WTC11 (cell line): ENCODE data around the gene WDR48. TPM values are rescaled to one million over a fixed set of nuclear protein-coding genes. Genes with fewer than 3 reads are reported as not detected.

Experiments
- ATAC-seq: fragments of 200-7000 bp; cut with Tn5 transposase; 2 replicates; pipeline ENCODE4 v1.10.0; 2021; ENCODE audit warnings: mild to moderate bottlenecking, moderate library complexity
- CTCF ChIA-PET: fragments of 300-600 bp; sonication (Branson Sonifier 250); formaldehyde crosslinking; loops from one replicate; lab custom pipeline; 2021; ENCODE audit warnings: antibody characterized with exemption; lab: Charles Lee
- POLR2A ChIA-PET: fragments of 350-600 bp; sonication (Branson Sonifier 250); formaldehyde crosslinking; loops from one replicate; lab custom pipeline; 2021; ENCODE audit warnings: antibody characterized with exemption; lab: Charles Lee
- DNase-seq: peaks from one replicate; pipeline ENCODE4 v3.0.0; 2021; ENCODE audit warnings: low spot score
- H3K27ac Mint-ChIP-seq: 2 replicates; pipeline ENCODE4 v1.8.0; 2021; ENCODE audit warnings: mixed read lengths
- H3K27me3 Mint-ChIP-seq: 2 replicates; pipeline ENCODE4 v1.8.0; 2021; ENCODE audit warnings: low read depth, mild to moderate bottlenecking, moderate library complexity, mixed read lengths
- H3K36me3 Mint-ChIP-seq: 2 replicates; pipeline ENCODE4 v1.8.0; 2021; ENCODE audit warnings: mixed read lengths
- H3K4me1 Mint-ChIP-seq: 2 replicates; pipeline ENCODE4 v1.8.0; 2022; ENCODE audit warnings: mixed read lengths
- H3K4me3 Mint-ChIP-seq: 2 replicates; pipeline ENCODE4 v1.8.0; 2021; ENCODE audit warnings: mild to moderate bottlenecking, moderate library complexity, mixed read lengths
- H3K9me3 Mint-ChIP-seq: 2 replicates; pipeline ENCODE4 v1.8.0; 2021; ENCODE audit warnings: mixed read lengths
- AFF4 ChIP-seq: sonication (generic); formaldehyde crosslinking; IDR thresholded peaks from 2 replicates; pipeline ENCODE4 v1.8.1; 2023; ENCODE audit warnings: mild to moderate bottlenecking, missing genetic modification reagents, borderline replicate concordance
- CDX4 ChIP-seq: fragments of 250-450 bp; sonication (Bioruptor Pico); IDR thresholded peaks from 2 replicates; pipeline ENCODE4 v1.9.0; 2021; ENCODE audit warnings: moderate library complexity, mild to moderate bottlenecking, inconsistent platforms, borderline replicate concordance
- EMX1 ChIP-seq: fragments of 250-450 bp; sonication (Bioruptor Pico); IDR thresholded peaks from 2 replicates; pipeline ENCODE4 v1.8.0; 2021; ENCODE audit warnings: mild to moderate bottlenecking
- FOXK1 ChIP-seq: sonication (generic); formaldehyde crosslinking; IDR thresholded peaks from 2 replicates; pipeline ENCODE4 v1.8.0; 2022; ENCODE audit warnings: mild to moderate bottlenecking, moderate library complexity, missing genetic modification reagents
- FOXP1 ChIP-seq: sonication (generic); formaldehyde crosslinking; IDR thresholded peaks from 2 replicates; pipeline ENCODE4 v1.8.0; 2022; ENCODE audit warnings: missing genetic modification reagents, mild to moderate bottlenecking, moderate library complexity, borderline replicate concordance
- GABPB1 ChIP-seq: sonication (generic); formaldehyde crosslinking; IDR thresholded peaks from 2 replicates; pipeline ENCODE4 v1.8.1; 2023; ENCODE audit warnings: mild to moderate bottlenecking, missing genetic modification reagents
- JUN ChIP-seq: sonication (generic); formaldehyde crosslinking; IDR thresholded peaks from 2 replicates; pipeline ENCODE4 v1.8.0; 2023; ENCODE audit warnings: mild to moderate bottlenecking, missing genetic modification reagents
- KAT7 ChIP-seq: sonication (generic); formaldehyde crosslinking; IDR thresholded peaks from 2 replicates; pipeline ENCODE4 v1.8.1; 2023; ENCODE audit warnings: missing genetic modification reagents, mild to moderate bottlenecking, borderline replicate concordance
- MXD4 ChIP-seq: fragments of 250-450 bp; sonication (Bioruptor Pico); IDR thresholded peaks from 2 replicates; pipeline ENCODE4 v1.8.0; 2021; ENCODE audit warnings: mild to moderate bottlenecking, moderate library complexity, borderline replicate concordance
- PRDM15 ChIP-seq: sonication (generic); formaldehyde crosslinking; IDR thresholded peaks from 2 replicates; pipeline ENCODE4 v1.8.0; 2022; ENCODE audit warnings: missing genetic modification reagents
- RORB ChIP-seq: fragments of 250-450 bp; sonication (Bioruptor Pico); IDR thresholded peaks from 2 replicates; pipeline ENCODE4 v1.9.0; 2021; ENCODE audit warnings: mild to moderate bottlenecking
- SMAD4 ChIP-seq: sonication (generic); formaldehyde crosslinking; IDR thresholded peaks from 2 replicates; pipeline ENCODE4 v1.8.0; 2022; ENCODE audit warnings: mild to moderate bottlenecking, missing genetic modification reagents
- SOX15 ChIP-seq: fragments of 250-450 bp; sonication (Bioruptor Pico); IDR thresholded peaks from 2 replicates; pipeline ENCODE4 v1.9.0; 2021; ENCODE audit warnings: mild to moderate bottlenecking
- STAT6 ChIP-seq: sonication (generic); formaldehyde crosslinking; conservative IDR thresholded peaks from 2 replicates; pipeline ENCODE4 v1.8.1; 2023; ENCODE audit warnings: mild to moderate bottlenecking, low read depth, missing genetic modification reagents, moderate library complexity
- ZNF121 ChIP-seq: sonication (generic); formaldehyde crosslinking; IDR thresholded peaks from 2 replicates; pipeline ENCODE4 v1.8.0; 2023; ENCODE audit warnings: missing genetic modification reagents
- ZNF263 ChIP-seq: sonication (generic); formaldehyde crosslinking; IDR thresholded peaks from 2 replicates; pipeline ENCODE4 v1.8.1; 2022; ENCODE audit warnings: low read depth, mild to moderate bottlenecking, moderate library complexity, missing genetic modification reagents
- ZNF396 ChIP-seq: fragments of 250-450 bp; sonication (Bioruptor Pico); IDR thresholded peaks from 2 replicates; pipeline ENCODE4 v1.8.0; 2021; ENCODE audit warnings: mild to moderate bottlenecking, moderate library complexity, borderline replicate concordance
- ZSCAN18 ChIP-seq: fragments of 250-450 bp; sonication (Bioruptor Pico); IDR thresholded peaks from 2 replicates; pipeline ENCODE4 v2.1.2; 2022; ENCODE audit warnings: mild to moderate bottlenecking, moderate library complexity
- total RNA-seq: library from RNA; stranded (reverse); gene quantifications from 3 replicates; pipeline ENCODE4 v1.2.3, GENCODE V29; 2021
- TF ChIP-seq, protein P1 (sequence below): fragments of 250-450 bp; sonication (Bioruptor Pico); IDR thresholded peaks from 2 replicates; pipeline ENCODE4 v1.9.0; 2021; ENCODE audit warnings: mild to moderate bottlenecking, borderline replicate concordance
- TF ChIP-seq, protein P2 (sequence below): sonication (generic); formaldehyde crosslinking; IDR thresholded peaks from 2 replicates; pipeline ENCODE4 v1.8.1; 2023; ENCODE audit warnings: mild to moderate bottlenecking, missing genetic modification reagents, moderate library complexity

The WDR48 gene
- total RNA-seq, 1 experiment from 2014 or later: 40.9 TPM

- no peaks in the 10 kb centered on the region for H3K9me3 Mint-ChIP-seq
- ChIA-PET POLR2A (no interaction called here), CTCF (no interaction called here)
- ATAC-seq: no peak
- no peak overlapping the region for H3K27ac Mint-ChIP-seq
- no peaks in the 10 kb centered on the region for H3K4me1 Mint-ChIP-seq
- peaks cover 44% of the 10 kb centered on the region for H3K36me3 Mint-ChIP-seq
- DNase-seq: no peak
- TF ChIP-seq, protein P1, sequence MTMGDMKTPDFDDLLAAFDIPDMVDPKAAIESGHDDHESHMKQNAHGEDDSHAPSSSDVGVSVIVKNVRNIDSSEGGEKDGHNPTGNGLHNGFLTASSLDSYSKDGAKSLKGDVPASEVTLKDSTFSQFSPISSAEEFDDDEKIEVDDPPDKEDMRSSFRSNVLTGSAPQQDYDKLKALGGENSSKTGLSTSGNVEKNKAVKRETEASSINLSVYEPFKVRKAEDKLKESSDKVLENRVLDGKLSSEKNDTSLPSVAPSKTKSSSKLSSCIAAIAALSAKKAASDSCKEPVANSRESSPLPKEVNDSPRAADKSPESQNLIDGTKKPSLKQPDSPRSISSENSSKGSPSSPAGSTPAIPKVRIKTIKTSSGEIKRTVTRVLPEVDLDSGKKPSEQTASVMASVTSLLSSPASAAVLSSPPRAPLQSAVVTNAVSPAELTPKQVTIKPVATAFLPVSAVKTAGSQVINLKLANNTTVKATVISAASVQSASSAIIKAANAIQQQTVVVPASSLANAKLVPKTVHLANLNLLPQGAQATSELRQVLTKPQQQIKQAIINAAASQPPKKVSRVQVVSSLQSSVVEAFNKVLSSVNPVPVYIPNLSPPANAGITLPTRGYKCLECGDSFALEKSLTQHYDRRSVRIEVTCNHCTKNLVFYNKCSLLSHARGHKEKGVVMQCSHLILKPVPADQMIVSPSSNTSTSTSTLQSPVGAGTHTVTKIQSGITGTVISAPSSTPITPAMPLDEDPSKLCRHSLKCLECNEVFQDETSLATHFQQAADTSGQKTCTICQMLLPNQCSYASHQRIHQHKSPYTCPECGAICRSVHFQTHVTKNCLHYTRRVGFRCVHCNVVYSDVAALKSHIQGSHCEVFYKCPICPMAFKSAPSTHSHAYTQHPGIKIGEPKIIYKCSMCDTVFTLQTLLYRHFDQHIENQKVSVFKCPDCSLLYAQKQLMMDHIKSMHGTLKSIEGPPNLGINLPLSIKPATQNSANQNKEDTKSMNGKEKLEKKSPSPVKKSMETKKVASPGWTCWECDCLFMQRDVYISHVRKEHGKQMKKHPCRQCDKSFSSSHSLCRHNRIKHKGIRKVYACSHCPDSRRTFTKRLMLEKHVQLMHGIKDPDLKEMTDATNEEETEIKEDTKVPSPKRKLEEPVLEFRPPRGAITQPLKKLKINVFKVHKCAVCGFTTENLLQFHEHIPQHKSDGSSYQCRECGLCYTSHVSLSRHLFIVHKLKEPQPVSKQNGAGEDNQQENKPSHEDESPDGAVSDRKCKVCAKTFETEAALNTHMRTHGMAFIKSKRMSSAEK (CRISPR knock-in tag): no peak
- TF ChIP-seq FOXP1 (CRISPR knock-in tag): no peak
- no peak for TF ChIP-seq RORB
- TF ChIP-seq ZSCAN18: no peak
- TF ChIP-seq ZNF396 (CRISPR knock-in tag): no peak
- TF ChIP-seq PRDM15 (CRISPR knock-in tag): no peak
- TF ChIP-seq MXD4 (CRISPR knock-in tag): no peak
- TF ChIP-seq FOXK1 (CRISPR knock-in tag): no peak
- no peak for TF ChIP-seq STAT6 (CRISPR knock-in tag)
- no peak for TF ChIP-seq ZNF121 (CRISPR knock-in tag)
- no peak for TF ChIP-seq KAT7
- TF ChIP-seq AFF4 (CRISPR knock-in tag): no peak
- TF ChIP-seq SMAD4: no peak
- no peak for TF ChIP-seq GABPB1 (CRISPR knock-in tag)
- TF ChIP-seq CDX4 (CRISPR knock-in tag): no peak
- TF ChIP-seq, protein P2, sequence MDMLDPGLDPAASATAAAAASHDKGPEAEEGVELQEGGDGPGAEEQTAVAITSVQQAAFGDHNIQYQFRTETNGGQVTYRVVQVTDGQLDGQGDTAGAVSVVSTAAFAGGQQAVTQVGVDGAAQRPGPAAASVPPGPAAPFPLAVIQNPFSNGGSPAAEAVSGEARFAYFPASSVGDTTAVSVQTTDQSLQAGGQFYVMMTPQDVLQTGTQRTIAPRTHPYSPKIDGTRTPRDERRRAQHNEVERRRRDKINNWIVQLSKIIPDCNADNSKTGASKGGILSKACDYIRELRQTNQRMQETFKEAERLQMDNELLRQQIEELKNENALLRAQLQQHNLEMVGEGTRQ (CRISPR knock-in tag): no peak
- TF ChIP-seq SOX15 (CRISPR knock-in tag): no peak
- no peak for TF ChIP-seq JUN (CRISPR knock-in tag)
- no peak for TF ChIP-seq EMX1 (CRISPR knock-in tag)
- no peak for TF ChIP-seq ZNF263
- no peak overlapping the region for H3K4me3 Mint-ChIP-seq
- H3K27me3 Mint-ChIP-seq: no peaks in the 10 kb centered on the region
These were observed 46.7 kb downstream of the WDR48 start for GRCh38 chr3:39098473-39099000.
